ENCODE measurements around the gene MYH15.

Gene MYH15

DNA sequence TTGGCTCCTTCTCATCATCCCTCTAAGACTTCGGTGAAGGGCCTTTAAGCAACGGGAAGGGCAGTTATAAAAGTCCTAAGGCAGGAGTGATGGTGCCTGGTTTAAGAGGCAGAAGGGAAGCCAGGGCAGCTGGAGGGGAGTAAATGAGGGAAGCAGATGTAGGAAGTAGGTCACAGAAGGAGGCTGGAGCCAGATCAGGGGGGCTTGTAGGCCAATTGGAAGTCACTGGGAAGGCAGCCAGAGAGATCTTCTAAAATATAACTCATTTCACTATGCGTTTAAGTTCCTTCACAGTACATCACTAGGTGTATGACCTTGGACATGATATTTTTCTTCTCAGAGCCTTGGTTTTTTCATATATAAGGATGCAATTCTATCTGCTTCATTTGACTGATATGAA is 94.7 kb downstream of the MYH15 start:
- no peak for DNase-seq (ENCODE audit: low read depth)

DNA sequence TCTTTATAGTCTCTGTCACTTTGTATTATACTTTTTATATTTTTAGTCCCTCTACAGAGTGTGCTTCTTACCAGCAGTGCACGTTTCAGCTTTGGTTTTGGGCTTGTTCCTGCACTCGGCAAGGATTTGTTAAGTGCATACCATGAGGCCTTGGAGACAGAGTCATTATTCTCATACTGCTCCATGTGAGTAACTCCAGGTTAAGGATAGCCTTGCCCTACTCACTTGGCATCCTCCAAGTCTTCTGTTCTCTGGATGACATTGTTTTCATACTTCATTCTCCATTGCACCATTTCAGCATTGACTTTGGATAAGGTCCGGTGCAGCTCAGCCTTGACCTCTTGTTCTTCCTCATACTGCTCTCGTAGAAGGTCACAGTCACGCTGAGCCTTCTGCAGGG is 96.4 kb downstream of the MYH15 start:
- no peak for DNase-seq (ENCODE audit: low read depth)

DNA sequence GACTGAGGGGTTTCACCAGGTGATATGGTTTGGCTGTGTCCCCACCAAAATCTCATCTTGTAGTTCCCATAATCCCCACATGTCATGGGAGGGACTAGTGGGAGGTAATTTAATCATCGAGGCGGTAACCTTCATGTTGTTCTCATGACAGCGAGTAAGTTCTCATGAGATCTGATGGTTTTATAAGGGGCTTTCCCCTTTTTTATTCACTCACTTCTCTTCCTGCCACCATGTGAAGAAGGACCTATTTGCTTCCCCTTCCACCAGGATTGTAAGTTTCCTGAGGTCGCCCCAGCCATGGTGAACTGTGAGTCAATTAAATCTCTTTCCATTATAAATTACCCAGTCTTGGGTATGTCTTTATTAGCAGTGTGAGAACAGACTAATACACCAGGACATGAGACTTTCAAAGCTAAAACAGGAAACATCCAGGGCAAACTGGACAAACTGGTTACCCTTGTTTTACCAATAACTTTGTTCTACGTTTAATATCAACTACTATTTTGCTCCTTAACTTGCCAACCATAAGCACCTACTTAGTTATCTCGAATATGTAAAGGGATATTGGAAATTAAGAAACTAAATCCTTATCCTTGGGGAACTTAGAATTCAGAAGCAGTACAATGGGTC is 98.2 kb downstream of the MYH15 start:
- DNase-seq (ENCODE audit: low read depth), result no peak

DNA sequence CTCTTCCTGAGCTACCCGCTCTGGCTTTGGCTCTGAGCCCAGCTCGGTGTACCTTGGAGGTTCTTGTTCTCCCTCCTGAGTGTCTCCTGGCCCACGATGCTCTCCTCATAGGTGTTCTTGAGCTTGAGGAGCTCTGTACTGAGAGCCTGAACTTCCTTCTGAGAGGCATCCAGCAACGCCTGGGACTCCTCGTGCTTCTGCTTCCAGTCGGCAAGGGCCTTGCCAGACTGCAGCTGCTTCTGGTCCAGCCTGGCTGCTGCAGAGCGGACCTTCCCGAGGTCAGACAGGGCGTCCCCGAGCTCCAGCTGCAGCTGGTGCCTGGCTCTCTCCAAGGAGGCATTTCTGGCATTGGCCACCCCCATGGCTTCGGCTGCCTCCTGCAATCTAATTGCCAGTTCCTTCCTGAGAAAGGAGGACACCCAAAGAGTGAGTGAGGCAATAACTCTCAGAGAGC is 99.8 kb downstream of the MYH15 start:
- no peak for DNase-seq (ENCODE audit: low read depth)

DNA sequence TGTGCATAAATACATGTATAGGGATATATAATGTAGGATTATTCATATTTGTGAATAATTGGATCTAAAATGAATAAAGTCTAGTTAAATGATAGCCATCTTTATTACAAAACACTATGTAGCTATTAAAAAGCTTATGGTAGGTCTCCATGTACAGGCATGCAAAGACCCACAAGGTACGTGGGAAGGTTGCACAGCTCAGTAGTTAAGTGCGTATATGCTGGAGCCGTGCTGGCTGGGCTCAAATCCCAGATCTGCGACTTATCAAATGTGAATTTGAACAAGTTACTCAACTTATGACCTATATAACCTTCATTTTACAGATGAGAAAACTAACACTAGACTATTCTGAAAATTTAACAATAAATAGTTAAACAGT is 100.6 kb downstream of the MYH15 start:
- no peak for DNase-seq (ENCODE audit: low read depth)

DNA sequence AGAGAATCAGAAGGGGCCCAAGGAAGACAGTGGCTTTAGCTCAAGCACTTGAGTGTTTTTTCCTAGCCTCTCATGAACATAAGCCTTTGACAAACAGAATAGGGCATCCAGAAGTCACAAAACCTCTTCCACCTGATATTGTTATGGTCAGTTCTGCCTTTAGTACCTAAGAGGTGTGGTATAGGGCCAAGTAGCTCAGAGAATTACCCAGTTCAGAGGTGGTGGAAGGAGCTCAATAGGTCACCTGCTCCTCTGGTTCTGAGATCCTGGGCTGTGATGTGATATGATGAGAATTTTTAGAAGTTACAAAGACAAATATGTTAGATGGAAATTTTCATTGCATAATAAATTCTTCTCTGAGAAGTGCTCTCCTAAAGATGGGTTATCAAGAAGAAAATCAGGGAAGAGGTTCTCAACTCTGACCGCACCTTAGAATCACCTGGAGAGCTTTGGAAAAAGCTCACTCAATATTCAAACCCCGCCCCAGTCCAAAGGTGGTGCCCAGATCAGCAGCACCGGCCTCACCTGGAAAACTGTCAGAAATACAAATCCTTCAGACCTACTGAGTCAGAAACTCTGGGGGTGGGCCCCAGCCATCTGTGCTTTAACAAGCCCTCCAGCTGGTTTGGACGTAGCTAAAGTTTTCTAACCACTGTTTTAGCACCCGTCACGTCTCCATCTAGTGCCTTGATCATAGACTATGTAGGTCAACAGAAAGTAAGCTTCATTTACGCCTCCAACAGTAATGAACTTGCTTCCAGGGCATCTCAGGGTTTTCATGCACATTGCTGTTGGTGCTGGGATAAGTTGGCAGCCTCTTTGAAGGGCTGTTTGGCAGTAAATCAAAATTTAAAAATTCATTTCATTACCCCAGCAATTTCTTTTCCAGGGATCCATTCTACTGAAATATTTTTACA is 101.3 kb downstream of the MYH15 start:
- DNase-seq (ENCODE audit: low read depth), result no peak

DNA sequence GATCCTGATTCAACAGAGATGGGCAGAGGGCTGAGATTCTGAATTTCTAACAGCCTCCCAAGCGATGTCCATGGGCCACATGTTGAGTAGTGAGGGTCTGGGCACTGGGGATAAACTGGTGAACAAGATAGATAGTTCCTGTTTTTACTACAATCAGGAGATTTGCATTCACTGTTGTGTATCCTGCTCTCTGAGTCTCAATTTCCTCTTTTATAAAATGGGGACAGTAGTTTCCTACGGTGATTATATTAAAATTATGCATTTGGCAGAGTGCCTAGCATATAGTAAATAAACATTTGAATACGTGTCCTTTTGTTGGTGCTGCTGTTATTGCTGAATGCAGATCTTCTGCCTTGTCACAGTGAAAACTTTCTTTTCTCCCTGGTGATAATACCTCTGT is 102.5 kb downstream of the MYH15 start:
- no peak for DNase-seq (ENCODE audit: low read depth)

DNA sequence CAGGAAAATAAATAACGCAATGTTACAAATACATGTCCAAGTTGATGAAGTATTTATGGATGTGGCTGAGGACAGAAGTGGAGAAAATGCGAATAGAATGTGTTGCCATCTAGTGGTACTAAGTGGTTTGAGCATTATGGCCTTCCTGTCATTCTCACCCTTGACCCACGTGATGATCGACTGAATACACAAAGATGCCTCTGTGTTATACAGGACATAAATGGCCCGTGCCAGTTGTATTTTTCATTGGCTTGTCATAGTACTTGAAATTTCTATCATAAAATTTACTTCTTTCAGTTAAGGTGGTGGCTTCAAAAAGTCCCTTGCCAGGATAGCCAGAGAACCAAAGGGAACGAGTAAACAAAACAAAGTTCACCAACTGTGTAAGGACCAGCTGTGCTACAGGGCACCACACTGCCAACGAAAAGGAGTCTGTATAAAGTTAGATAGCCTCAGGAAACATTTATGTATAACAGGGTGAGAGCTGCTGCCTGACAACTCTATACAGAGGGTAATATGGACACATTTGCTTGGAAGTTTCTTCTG is 103.7 kb downstream of the MYH15 start:
- no peak for DNase-seq (ENCODE audit: low read depth)

DNA sequence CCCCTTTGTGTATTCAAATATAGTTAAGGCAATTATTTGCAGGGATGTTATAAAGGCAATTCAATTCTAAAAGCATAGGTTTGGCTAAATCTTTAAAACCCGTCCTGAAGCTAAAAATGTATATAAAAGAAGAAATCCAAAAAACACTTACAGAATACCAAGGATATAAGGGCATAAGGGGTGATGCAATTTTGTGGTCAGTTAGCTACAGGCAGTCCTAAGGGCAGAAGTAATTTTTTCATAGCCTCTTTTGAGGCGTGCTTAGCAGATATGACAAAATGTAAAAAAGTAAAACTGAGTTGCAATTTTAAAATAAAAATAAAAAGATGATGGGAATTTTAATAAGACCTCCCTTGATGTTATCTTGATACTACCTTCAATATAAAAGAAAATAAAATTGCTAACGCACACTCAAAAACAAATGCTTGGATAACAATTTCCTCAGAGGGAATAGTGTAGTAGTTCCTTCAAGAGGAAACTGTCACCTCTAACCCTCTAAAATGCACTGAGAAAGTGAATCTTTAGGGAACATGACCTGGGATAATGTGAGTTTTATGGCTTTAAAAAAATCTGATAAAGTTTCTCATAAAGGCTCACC is 104.2 kb downstream of the MYH15 start:
- DNase-seq (ENCODE audit: low read depth), result no peak

DNA sequence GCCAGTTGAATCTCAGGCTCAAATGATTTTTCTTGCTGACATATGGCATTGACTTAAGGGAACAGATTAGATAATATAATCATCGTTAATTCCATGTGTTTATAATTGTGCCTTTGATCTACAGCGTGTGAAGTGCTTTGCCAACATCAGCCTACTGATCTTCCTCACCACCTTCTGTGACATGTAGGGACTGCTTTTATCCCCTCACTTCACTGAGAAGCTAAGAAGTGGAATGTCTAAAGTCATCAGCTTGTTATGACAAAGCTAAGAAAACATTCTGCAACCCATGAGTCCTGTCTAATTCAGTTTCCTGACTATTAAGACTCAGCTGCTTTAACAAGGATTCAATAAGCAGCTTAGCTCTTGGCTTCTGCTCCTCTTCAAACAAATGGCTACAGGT is 106.0 kb downstream of the MYH15 start:
- no peak for DNase-seq (ENCODE audit: low read depth)

DNA sequence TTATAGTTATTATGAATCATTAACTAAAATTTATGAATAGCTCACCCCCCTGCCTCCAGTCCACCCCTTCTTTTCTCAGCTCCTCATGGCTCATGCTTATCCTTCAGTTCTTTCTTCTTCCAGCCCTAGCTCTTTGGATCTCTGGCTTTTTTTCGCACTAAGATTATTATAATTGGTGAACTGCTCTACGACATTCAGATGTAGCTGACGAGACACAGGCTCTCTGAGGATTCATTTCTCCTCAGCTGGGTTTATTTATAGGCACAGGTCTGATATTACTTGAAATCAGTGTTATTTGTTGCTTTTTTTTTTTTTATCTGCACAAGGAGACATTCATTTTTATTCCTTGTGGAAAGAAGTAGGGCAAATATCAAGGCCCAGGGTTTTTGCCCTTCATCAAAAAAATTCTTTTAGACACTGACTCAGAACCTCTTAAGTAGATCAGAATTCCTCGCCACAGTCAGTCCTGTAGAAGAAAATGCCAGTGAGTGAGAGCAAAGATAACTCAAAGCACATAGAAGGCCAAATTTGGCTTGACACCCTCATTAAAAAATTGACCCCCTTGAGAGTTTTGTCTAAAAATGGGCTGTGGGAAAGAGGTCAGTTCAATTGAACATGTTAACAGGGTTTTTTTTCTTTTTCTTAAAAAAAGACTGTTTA is 106.6 kb downstream of the MYH15 start:
- DNase-seq (ENCODE audit: low read depth), result no peak

DNA sequence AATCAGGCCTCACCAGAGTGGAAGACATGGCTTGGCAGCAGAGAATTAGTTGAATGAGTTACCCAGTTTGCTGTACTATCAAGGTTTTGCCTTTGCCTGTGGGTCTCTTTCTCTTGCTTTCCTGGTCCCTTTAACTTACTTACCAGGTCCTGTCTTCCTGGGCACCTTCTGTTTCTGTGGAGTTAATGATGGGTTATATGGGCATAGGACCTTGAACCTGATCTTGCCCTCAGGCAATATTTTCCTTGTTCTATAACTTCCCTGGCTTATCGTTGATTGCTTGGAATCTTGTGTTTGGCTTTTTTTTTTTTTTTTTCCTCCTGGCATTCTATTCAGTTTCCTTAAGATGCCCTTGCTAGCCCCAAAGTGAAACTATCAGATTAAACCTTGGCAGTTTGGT is 107.2 kb downstream of the MYH15 start:
- no peak for DNase-seq (ENCODE audit: low read depth)

DNA sequence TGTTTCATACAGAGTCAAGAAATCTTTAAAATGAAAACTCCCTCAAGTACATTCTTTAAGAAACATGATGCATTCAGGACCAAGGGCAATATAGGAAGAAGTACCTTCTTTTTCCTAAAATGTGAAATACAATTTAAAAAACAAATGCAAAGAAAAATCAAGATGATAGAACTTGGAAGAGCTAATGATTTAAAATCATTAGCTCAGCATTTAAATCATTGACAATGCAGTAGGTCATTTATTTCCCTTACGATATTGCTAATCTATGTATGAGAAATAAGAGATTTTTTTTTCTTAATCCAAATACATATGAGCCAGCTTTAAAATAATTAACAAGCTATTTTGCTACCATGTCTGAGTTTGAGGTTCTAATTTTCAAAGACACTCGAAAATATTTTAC is 108.6 kb downstream of the MYH15 start:
- no peak for DNase-seq (ENCODE audit: low read depth)

DNA sequence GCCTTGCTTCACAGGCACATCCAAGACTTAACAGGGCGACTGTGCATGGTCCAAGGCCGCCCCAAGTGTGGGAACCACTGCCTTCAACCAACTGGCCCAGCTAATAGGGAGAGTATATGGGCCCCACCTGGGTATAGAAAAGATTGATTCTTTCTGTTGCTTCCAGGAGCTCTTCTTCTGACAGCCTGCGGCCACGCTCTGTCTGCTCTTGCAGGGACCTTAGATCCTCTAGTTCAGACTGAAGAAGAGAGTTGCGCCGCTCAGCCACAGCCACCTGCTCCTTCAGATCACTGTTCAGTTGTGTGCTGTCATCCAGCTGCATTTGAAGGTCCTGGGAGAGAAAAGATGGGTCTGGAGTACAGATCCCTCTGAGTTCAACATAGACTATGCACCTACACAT is 111.9 kb downstream of the MYH15 start:
- no peak for DNase-seq (ENCODE audit: low read depth)

DNA sequence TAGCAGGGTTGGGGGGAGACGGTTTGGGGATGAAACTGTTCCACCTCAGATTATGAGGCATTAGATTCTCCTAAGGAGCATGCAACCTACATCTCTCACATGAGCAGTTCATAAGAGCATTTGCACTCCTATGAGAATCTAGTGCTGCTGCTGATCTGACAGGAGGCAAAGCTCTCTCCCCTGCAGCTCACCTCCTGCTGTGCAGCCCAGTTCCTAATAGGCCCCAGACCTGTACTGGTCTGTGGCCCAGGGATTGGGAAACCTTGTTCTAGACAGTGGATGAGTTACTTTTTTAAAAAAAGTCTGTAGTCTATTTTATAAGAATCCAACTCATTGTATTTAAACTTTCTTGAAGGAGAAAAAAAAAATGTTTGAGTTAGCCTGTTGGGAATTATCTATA is 114.1 kb downstream of the MYH15 start:
- DNase-seq (ENCODE audit: low read depth), result no peak

DNA sequence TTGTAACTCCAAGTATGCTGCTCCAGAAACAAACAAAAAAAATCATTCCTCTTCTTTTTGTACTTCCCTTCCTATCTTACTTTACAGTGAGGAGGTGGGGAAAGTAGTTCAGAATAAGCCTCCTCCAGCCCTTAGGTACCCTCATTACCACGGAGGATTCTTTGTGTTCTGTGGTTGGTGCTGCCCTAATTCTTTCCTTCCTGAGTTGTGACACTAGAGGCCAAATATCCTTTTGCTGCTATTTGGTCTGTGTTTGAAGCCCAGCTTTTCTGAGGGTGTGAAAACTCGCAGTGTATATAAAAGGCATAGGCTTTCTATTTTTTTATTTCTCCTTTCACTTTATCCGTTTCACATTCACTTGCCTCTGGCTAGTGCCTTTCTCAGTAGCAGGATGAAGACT is 115.8 kb downstream of the MYH15 start:
- no peak for DNase-seq (ENCODE audit: low read depth)

DNA sequence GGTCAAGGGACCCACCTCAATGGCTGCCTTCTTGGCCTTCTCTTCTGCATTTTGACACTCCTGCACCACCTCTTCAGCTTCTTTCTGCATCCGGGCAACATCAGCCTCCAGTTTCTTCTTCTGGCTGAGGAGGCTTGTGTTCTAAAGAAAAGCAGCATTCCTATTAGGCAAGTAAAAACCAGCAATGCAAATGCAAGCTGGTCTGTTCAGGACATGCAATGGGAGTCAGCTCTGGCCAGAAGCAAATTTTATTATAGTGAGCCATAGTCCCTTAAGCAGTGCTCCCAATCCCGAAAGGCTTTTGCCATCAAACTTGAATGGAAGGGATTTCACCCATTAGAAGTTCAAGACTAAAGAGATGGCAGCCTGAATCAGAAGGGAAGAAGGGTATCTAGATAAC is 116.4 kb downstream of the MYH15 start:
- DNase-seq (ENCODE audit: low read depth), result no peak

DNA sequence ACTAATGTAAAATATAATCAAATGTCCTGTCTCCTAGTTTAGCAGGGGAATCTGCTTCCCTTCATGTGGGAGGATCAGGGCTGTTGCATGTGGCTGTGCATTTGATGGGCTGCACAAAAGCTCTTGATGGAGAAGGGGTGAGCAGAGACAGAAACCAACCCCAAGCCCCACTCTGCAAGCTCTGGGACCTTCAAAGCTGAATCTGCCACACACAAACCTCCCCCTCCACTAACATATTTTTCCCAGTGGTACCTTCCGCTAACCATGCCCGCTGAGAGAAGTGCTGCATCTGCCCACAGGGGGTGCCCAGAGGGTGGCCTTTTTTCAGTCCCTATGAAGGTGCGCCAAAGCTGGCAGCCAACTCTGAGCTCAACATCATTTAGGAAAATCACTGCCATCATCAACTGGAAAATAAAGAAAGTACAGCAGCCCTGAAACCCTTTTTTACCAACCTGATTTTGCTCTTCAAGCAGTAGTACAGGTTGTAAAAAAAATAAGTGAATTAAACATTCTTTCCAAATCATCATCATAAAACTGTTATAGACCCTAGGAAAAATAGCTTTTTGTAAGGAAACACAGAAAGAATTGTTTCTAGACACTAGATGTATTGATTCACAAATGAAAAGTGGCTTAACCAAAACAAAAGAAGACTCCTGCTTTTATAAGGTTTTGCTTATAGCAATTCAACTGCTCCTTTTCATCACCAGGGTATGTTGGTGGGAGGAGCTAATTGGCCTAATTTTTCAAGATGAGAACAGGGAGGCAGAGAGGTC is 117.1 kb downstream of the MYH15 start:
- DNase-seq (ENCODE audit: low read depth), result no peak

DNA sequence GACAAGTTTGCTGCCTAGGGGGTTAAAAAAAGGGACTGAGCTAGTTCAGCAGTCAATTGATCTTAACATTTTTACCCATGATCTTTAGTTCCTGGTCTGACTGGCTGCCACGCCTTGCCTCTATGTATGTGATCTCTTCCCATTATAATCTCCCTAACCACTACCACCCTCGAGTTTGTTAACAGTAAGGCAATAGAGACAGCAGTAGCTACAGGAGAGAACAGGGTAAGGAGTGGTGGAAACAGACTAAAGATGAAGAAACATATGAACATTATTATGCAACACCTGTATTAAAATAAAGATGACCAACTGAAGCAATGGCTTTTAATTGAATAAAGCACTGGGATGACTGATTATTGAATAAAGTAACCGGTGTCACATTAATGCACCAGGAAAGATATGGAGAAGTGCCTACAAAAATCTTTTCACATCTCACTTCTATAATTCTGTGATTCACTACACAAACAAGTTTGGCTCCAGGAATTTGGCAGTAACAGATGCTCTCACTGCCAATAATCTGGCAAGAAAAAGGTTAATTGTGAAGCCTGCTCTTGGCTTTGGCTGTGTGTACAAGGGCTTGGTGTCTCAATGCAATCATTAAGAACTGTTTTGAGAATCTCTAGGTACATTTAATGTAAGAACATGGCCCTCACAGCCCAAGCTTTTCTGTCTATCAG is 118.3 kb downstream of the MYH15 start:
- no peak for DNase-seq (ENCODE audit: low read depth)

DNA sequence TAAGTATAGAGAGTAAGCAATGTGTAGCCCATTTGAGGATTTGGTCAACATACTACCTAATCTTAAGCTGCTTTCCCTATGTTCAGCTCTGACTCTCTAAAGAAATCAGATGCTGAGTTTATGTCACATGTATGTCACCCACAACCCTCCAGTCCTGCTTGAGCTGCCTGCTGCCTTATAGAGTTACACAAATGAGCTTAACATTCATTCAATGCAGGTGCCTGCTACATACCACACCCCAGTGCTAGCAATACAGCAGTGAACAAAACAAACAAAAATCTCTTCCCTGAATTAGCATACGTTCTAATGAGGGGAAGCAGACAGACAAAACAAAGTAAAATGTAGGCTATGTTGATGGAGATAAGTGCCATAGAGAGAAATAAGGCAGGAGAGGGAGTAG is 121.0 kb downstream of the MYH15 start:
- no peak for DNase-seq (ENCODE audit: low read depth)

All from stimulated activated CD8-positive, alpha-beta memory T cell treated with anti-CD3 and anti-CD28 coated beads, Interleukin-12 subunit alpha, Interleukin-12 subunit beta, amount 100 ng/mL, for 1 hour (primary cell).